IMR-90 (cell line): Measurements from ENCODE around the gene CLNS1A. TPM values are rescaled to one million over a fixed set of nuclear protein-coding genes. Genes with fewer than 3 reads are reported as not detected.

Source experiments
- ATAC-seq: fragments of 200-7000 bp; cut with Tn5 transposase; 2 replicates; pipeline ENCODE4 v1.9.1; 2020; ENCODE audit warnings: low read depth, mild to moderate bottlenecking, moderate library complexity
- BruUV-seq: library from RNA; stranded (reverse); fragments of 400-500 nt; replicated peaks from 2 replicates; lab custom pipeline; 2021; lab: Mats Ljungman, UMichigan
- CTCF ChIA-PET: fragments of 300-600 bp; formaldehyde crosslinking; extraction: SDS; loops from one replicate; lab custom pipeline; 2021; ENCODE audit warnings: antibody characterized with exemption; lab: Yijun Ruan, JAX
- POLR2A ChIA-PET: fragments of 300-600 bp; sonication (Branson Sonifier 250); formaldehyde crosslinking; loops from one replicate; lab custom pipeline; 2022; ENCODE audit warnings: antibody characterized with exemption; ENCODE audit not compliant: unreplicated experiment; lab: Charles Lee
- DNase-seq: peaks from one replicate; pipeline ENCODE4 v3.0.0; 2013
- H2AFZ ChIP-seq: replicated peaks from 2 replicates; pipeline ENCODE3; 2013; ENCODE audit warnings: low read length, mild to moderate bottlenecking; ENCODE audit not compliant: poor library complexity
- H2AK5ac ChIP-seq: 2 replicates; pipeline ENCODE4 v1.6.1; 2013; ENCODE audit warnings: low read depth, low read length, inconsistent platforms
- H2AK9ac ChIP-seq: replicated peaks from 2 replicates; pipeline ENCODE3; 2013; ENCODE audit warnings: mild to moderate bottlenecking, low read depth, low read length, moderate library complexity; ENCODE audit not compliant: poor library complexity
- H2BK120ac ChIP-seq: 2 replicates; pipeline ENCODE4 v1.6.1; 2013; ENCODE audit warnings: low read depth, low read length, inconsistent platforms
- H2BK15ac ChIP-seq: 3 replicates; pipeline ENCODE4 v1.6.1; 2013; ENCODE audit warnings: low read depth, low read length, inconsistent platforms
- H2BK20ac ChIP-seq: 2 replicates; pipeline ENCODE4 v1.6.1; 2013; ENCODE audit warnings: low read depth, mild to moderate bottlenecking, inconsistent platforms, low read length, moderate library complexity
- H2BK5ac ChIP-seq: 2 replicates; pipeline ENCODE4 v1.6.1; 2013; ENCODE audit warnings: mild to moderate bottlenecking, low read depth, low read length, inconsistent platforms; ENCODE audit not compliant: poor library complexity, severe bottlenecking
- H3K14ac ChIP-seq: replicated peaks from 2 replicates; pipeline ENCODE4 v1.6.1; 2013; ENCODE audit warnings: low read depth, low read length, inconsistent platforms
- H3K18ac ChIP-seq: 2 replicates; pipeline ENCODE4 v1.6.1; 2013; ENCODE audit warnings: low read depth, low read length, control low read depth
- H3K23ac ChIP-seq: 2 replicates; pipeline ENCODE4 v1.6.1; 2013; ENCODE audit warnings: low read depth, low read length, inconsistent platforms
- H3K27ac ChIP-seq: 2 replicates; pipeline ENCODE4 v1.5.1; 2013; ENCODE audit warnings: mild to moderate bottlenecking, control low read depth, low read length; ENCODE audit not compliant: insufficient read depth
- H3K27me3 ChIP-seq: 2 replicates; pipeline ENCODE4 v1.6.1; 2013; ENCODE audit warnings: low read length; ENCODE audit not compliant: control insufficient read depth, insufficient read depth
- H3K36me3 ChIP-seq: 2 replicates; pipeline ENCODE4 v1.6.1; 2013; ENCODE audit warnings: low read length, mixed read lengths; ENCODE audit not compliant: control insufficient read depth, insufficient read depth
- H3K4ac ChIP-seq: 2 replicates; pipeline ENCODE4 v1.6.1; 2013; ENCODE audit warnings: low read depth, low read length, inconsistent platforms
- H3K4me1 ChIP-seq: 2 replicates; pipeline ENCODE4 v1.6.1; 2013; ENCODE audit warnings: low read length, mixed read lengths; ENCODE audit not compliant: control insufficient read depth, insufficient read depth
- H3K4me2 ChIP-seq: 2 replicates; pipeline ENCODE4 v1.6.1; 2013; ENCODE audit warnings: low read depth, mild to moderate bottlenecking, control low read depth, low read length, moderate library complexity
- H3K4me3 ChIP-seq: 2 replicates; pipeline ENCODE4 v1.5.1; 2013; ENCODE audit warnings: low read depth, mild to moderate bottlenecking, control low read depth, low read length, moderate library complexity; ENCODE audit not compliant: insufficient read depth
- H3K56ac ChIP-seq: 2 replicates; pipeline ENCODE4 v1.6.1; 2013; ENCODE audit warnings: low read length, inconsistent platforms; ENCODE audit not compliant: insufficient read depth; ENCODE audit errors: extremely low read depth
- H3K79me1 ChIP-seq, 2 experiments: 2 replicates each; pipeline ENCODE4 v1.6.1; 2013; ENCODE audit warnings: low read length in 2 of 2, inconsistent platforms in 1 of 2, low read depth in 1 of 2
- H3K9ac ChIP-seq: 2 replicates; pipeline ENCODE4 v1.6.1; 2013; ENCODE audit warnings: low read depth, low read length, control low read depth
- H3K9me1 ChIP-seq: 2 replicates; pipeline ENCODE4 v1.6.1; 2013; ENCODE audit warnings: low read length, inconsistent platforms; ENCODE audit not compliant: insufficient read depth
- H3K9me3 ChIP-seq: 2 replicates; pipeline ENCODE4 v1.6.1; 2013; ENCODE audit warnings: low read length; ENCODE audit not compliant: control insufficient read depth, insufficient read depth
- H4K20me1 ChIP-seq: 2 replicates; pipeline ENCODE4 v1.6.1; 2013; ENCODE audit warnings: low read length, inconsistent platforms; ENCODE audit not compliant: insufficient read depth
- H4K5ac ChIP-seq: 2 replicates; pipeline ENCODE4 v1.6.1; 2013; ENCODE audit warnings: mild to moderate bottlenecking, low read depth, low read length, control low read depth
- H4K8ac ChIP-seq, 2 experiments: 2 replicates each; pipeline ENCODE4 v1.6.1; 2013; ENCODE audit warnings: low read depth in 2 of 2, low read length in 2 of 2, control low read depth in 1 of 2, inconsistent platforms in 1 of 2
- H4K91ac ChIP-seq: 2 replicates; pipeline ENCODE4 v1.6.1; 2013; ENCODE audit warnings: low read depth, low read length, inconsistent platforms; ENCODE audit not compliant: insufficient read depth
- BHLHE40 ChIP-seq: fragments of 150-350 bp; IDR thresholded peaks from 2 replicates; pipeline ENCODE4 v1.6.1; 2016; ENCODE audit warnings: mild to moderate bottlenecking, low read depth, low read length
- CEBPB ChIP-seq: IDR thresholded peaks from 2 replicates; pipeline ENCODE4 v1.6.1; 2012; ENCODE audit warnings: low read depth, low read length, improper control_type of control experiment
- CHD1 ChIP-seq: IDR thresholded peaks from 2 replicates; pipeline ENCODE4 v1.6.1; 2012; ENCODE audit warnings: low read depth, low read length, improper control_type of control experiment
- FOS ChIP-seq: fragments of 150-350 bp; IDR thresholded peaks from 2 replicates; pipeline ENCODE4 v1.6.1; 2016; ENCODE audit warnings: low read depth, low read length
- MAFK ChIP-seq: IDR thresholded peaks from 2 replicates; pipeline ENCODE4 v1.6.1; 2012; ENCODE audit warnings: low read depth, low read length, improper control_type of control experiment
- MXI1 ChIP-seq: IDR thresholded peaks from 2 replicates; pipeline ENCODE4 v1.6.1; 2012; ENCODE audit warnings: low read depth, mild to moderate bottlenecking, low read length, moderate library complexity, borderline replicate concordance
- POLR2A ChIP-seq: IDR thresholded peaks from 2 replicates; pipeline ENCODE4 v1.6.1; 2012; ENCODE audit warnings: mild to moderate bottlenecking, low read depth, low read length
- RAD21 ChIP-seq: IDR thresholded peaks from 2 replicates; pipeline ENCODE4 v1.6.1; 2012; ENCODE audit warnings: low read length, improper control_type of control experiment
- RCOR1 ChIP-seq: IDR thresholded peaks from 2 replicates; pipeline ENCODE4 v1.6.1; 2012; ENCODE audit warnings: mild to moderate bottlenecking, low read length, improper control_type of control experiment; ENCODE audit not compliant: insufficient replicate concordance
- RFX5 ChIP-seq: IDR thresholded peaks from 2 replicates; pipeline ENCODE4 v1.8.0; 2012; ENCODE audit warnings: low read depth, mild to moderate bottlenecking, low read length, moderate library complexity
- USF2 ChIP-seq: fragments of 150-350 bp; IDR thresholded peaks from 2 replicates; pipeline ENCODE4 v1.6.1; 2017; ENCODE audit warnings: mild to moderate bottlenecking, antibody characterized with exemption, low read length, low read depth
- WGBS, 2 experiments: methylation state at CpG; one replicate each; pipeline versions ENCODE4 v1.1.5 to v1.1.7; 2013; ENCODE audit warnings: missing lambda C conversion rate in 2 of 2; ENCODE audit not compliant: insufficient read length in 1 of 2; ENCODE audit errors: extremely low coverage in 2 of 2; 5-methylcytosine and 5-hydroxymethylcytosine counted together
- dilution Hi-C: fragments of 300-500 bp; cut with HindIII; formaldehyde crosslinking; loops from one replicate; pipeline ENCODE4 v1.14.3; 2018; ENCODE audit warnings: low sequenced_read_pairs; ENCODE audit not compliant: unreplicated experiment
- in situ Hi-C: fragments of 300-500 bp; cut with MboI; formaldehyde crosslinking; loops from 3 replicates; pipeline ENCODE4 v1.14.3; 2019; ENCODE audit warnings: low sequenced_read_pairs, inconsistent platforms, mixed read lengths
- intact Hi-C: fragments of 100-400 bp; cut with micrococcal nuclease; formaldehyde crosslinking; loops from 2 replicates; pipeline ENCODE4 v1.10.0; 2022
- polyA plus RNA-seq, 3 experiments: library from polyadenylated mRNA; depleted of rRNA; stranded (reverse); fragments of >200 nt; gene quantifications; 2 replicates each; pipeline ENCODE4 v1.2.3, GENCODE V29; 2012; ENCODE audit warnings: low replicate concordance in 1 of 3
- total RNA-seq: library from RNA; depleted of rRNA; stranded (reverse); fragments of >200 nt; gene quantifications from 2 replicates; pipeline ENCODE4 v1.2.3, GENCODE V29; 2012

The CLNS1A gene
- total and polyA plus RNA-seq, 2 of the 4 experiments (the other 2 are of a cell fraction): 66.7 to 97.0 TPM

GRCh38 chr11:77644887-77645286, 7.3 kb upstream of the CLNS1A start:
- BruUV-seq: no TSS peak
- dilution Hi-C loops (no loop called here), intact Hi-C loops (no loop called here), in situ Hi-C loops (no loop called here)
- Histone ChIP-seq H3K9me3 (no peaks in the 10 kb centered on the region), H2BK20ac (no peak overlapping the region), H3K14ac (no peak overlapping the region), H3K9me1 (no peaks in the 10 kb centered on the region), H4K20me1 (no peaks in the 10 kb centered on the region), H3K4me1 (no peaks in the 10 kb centered on the region), H3K18ac (no peak overlapping the region), H2BK15ac (no peak overlapping the region), H4K91ac (no peak overlapping the region), H3K4me3 (no peak overlapping the region), H2BK120ac (no peak overlapping the region), H3K23ac (no peak overlapping the region), H3K27me3 (no peaks in the 10 kb centered on the region), H2AFZ (no peak overlapping the region), H3K56ac (no peak overlapping the region), H2AK5ac (no peak overlapping the region), H4K5ac (no peak overlapping the region; the same call in 1 of the 2 replicates), H3K36me3 (no peaks in the 10 kb centered on the region), H2BK5ac (no peak overlapping the region), H3K4me2 (no peak overlapping the region), H3K79me1 (no peaks in the 10 kb centered on the region), H2AK9ac (no peak overlapping the region), H3K4ac (no peak overlapping the region), H3K9ac (no peak overlapping the region), H3K27ac (no peak overlapping the region), H4K8ac (peak overlapping the region in 1 of 2 experiments; percentile 65; a peak in 1 of 4 replicates)
- ATAC-seq (no peak), DNase-seq (no peak)
- ChIA-PET POLR2A (no interaction called here), CTCF (interaction anchor here (0.6 kb wide), 1 partner anchor 341 kb away, joined by 3 read pairs; no protein-coding TSS in a partner anchor)
- no CpG with 5 or more reads among the region's 1 CpG for WGBS, 2 experiments
- no peak for TF ChIP-seq CHD1
- TF ChIP-seq USF2: no peak
- no peak for TF ChIP-seq RFX5
- no peak for TF ChIP-seq POLR2A
- no peak for TF ChIP-seq FOS
- TF ChIP-seq MXI1: no peak
- TF ChIP-seq BHLHE40: no peak
- no peak for TF ChIP-seq RAD21
- TF ChIP-seq CEBPB: no peak
- no peak for TF ChIP-seq MAFK
- TF ChIP-seq RCOR1: no peak
